Stomach (tissue), 9 donors: ENCODE measurements around the gene WNT3. TPM values are rescaled to one million over a fixed set of nuclear protein-coding genes. Genes with fewer than 3 reads are reported as not detected.

Source experiments
- DNase-seq, 2 donors: peaks; one replicate each; pipeline versions ENCODE4 v3.0.0 to v3.0.0-alpha.2; 2013 to 2019
- H3K27ac ChIP-seq, 5 donors: fragments of 200-600 bp in 4 of 5; sonication (generic) in 4 of 5; one replicate each; pipeline ENCODE4 v1.5.1; 2013 to 2019; ENCODE audit warnings: mild to moderate bottlenecking in 1 of 5, moderate library complexity in 1 of 5
- H3K27me3 ChIP-seq, 3 donors: fragments of 200-600 bp; sonication (generic); one replicate each; pipeline ENCODE4 v1.5.1; 2017 to 2019; ENCODE audit warnings: mixed run types in 1 of 3
- H3K36me3 ChIP-seq, 4 donors: fragments of 200-600 bp; sonication (generic); 1 replicate in 3 of 4; 2 replicates in 1 of 4; pipeline ENCODE4 v1.5.1; 2016 to 2019
- H3K4me1 ChIP-seq, 4 donors: fragments of 200-600 bp; sonication (generic); one replicate each; pipeline ENCODE4 v1.5.1; 2016 to 2019
- H3K4me3 ChIP-seq, 4 donors: fragments of 200-600 bp; sonication (generic) in 3 of 4; one replicate each; pipeline ENCODE4 v1.5.1; 2016 to 2019; ENCODE audit warnings: mild to moderate bottlenecking in 1 of 4
- H3K9me3 ChIP-seq, 4 donors: fragments of 200-600 bp; sonication (generic); one replicate each; pipeline ENCODE4 v1.5.1; 2016 to 2019
- EP300 ChIP-seq: sonication (generic); formaldehyde crosslinking; IDR thresholded peaks from one replicate; pipeline ENCODE4 v1.6.1; 2017; ENCODE audit warnings: antibody characterized with exemption
- POLR2A ChIP-seq, 4 donors: fragments of 450-650 bp; IDR thresholded peaks; one replicate each; pipeline ENCODE4 v1.6.1; 2016; ENCODE audit warnings: antibody characterized with exemption in 4 of 4, control low read depth in 2 of 4, mild to moderate bottlenecking in 1 of 4, moderate library complexity in 1 of 4
- POLR2AphosphoS5 ChIP-seq, 3 donors: sonication (generic); formaldehyde crosslinking; IDR thresholded peaks; one replicate each; pipeline ENCODE4 v1.6.1; 2016; ENCODE audit warnings: antibody characterized with exemption in 3 of 3
- WGBS, 5 donors: extraction: QIAGEN DNeasy Blood & Tissue Kit in 3 of 5; methylation state at CpG; one replicate each; pipeline versions ENCODE4 v1.1.5 to v1.1.7; 2013 to 2018; 5-methylcytosine and 5-hydroxymethylcytosine counted together
- intact Hi-C: fragments of 100-400 bp; cut with DNase I; formaldehyde crosslinking; loops from one replicate; pipeline ENCODE4 v1.15.1; 2023; ENCODE audit warnings: low total_unique reads
- polyA plus RNA-seq, 3 donors: library from polyadenylated mRNA; stranded (reverse); fragments of 200-250 nt; gene quantifications; one replicate each; pipeline ENCODE4 v1.2.3, GENCODE V29; 2013
- total RNA-seq, 5 donors: library from RNA; depleted of rRNA; stranded (reverse); fragments of >200 nt; gene quantifications; one replicate each; pipeline versions ENCODE4 v1.1.0 to v1.2.3, GENCODE V29; 2014 to 2016
- TF ChIP-seq, protein P1 (sequence below), 7 experiments: fragments of 450-650 bp in 4 of 7; fragments of 200-600 bp in 3 of 7; sonication (generic) in 3 of 7; IDR thresholded peaks; one replicate each; pipeline ENCODE4 v1.5.1; 2016 to 2019; ENCODE audit warnings: antibody characterized with exemption in 7 of 7, control low read depth in 2 of 7, mild to moderate bottlenecking in 1 of 7
- donor health status: healthy with polysubstance abuse.
- donor health status: Bipolar disorder and iron deficiency.
- donor health status: healthy.

WNT3 gene
- total and polyA plus RNA-seq, 8 donors: 0.14 to 0.73 (median 0.34) TPM; not detected in 2

- TF ChIP-seq, protein P1, sequence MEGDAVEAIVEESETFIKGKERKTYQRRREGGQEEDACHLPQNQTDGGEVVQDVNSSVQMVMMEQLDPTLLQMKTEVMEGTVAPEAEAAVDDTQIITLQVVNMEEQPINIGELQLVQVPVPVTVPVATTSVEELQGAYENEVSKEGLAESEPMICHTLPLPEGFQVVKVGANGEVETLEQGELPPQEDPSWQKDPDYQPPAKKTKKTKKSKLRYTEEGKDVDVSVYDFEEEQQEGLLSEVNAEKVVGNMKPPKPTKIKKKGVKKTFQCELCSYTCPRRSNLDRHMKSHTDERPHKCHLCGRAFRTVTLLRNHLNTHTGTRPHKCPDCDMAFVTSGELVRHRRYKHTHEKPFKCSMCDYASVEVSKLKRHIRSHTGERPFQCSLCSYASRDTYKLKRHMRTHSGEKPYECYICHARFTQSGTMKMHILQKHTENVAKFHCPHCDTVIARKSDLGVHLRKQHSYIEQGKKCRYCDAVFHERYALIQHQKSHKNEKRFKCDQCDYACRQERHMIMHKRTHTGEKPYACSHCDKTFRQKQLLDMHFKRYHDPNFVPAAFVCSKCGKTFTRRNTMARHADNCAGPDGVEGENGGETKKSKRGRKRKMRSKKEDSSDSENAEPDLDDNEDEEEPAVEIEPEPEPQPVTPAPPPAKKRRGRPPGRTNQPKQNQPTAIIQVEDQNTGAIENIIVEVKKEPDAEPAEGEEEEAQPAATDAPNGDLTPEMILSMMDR (IDR thresholded peaks at IDR 0.05): no peak
- TF ChIP-seq POLR2AphosphoS5 (IDR thresholded peaks at IDR 0.05): no peak
- no peak for TF ChIP-seq POLR2A (IDR thresholded peaks at IDR 0.05)
- no peak for TF ChIP-seq EP300
- H3K36me3 ChIP-seq: peaks cover 12 to 55% (median 48%) of the 10 kb centered on the region in 4 donors
- intact Hi-C loops: no loop called here
These were observed 100.5 kb downstream of the WNT3 start for GRCh38 chr17:46717999-46718398.

More at GRCh38 chr17:46717999-46718398, 100.5 kb downstream of the WNT3 start:
- H3K27me3 ChIP-seq: no peaks in the 10 kb centered on the region
- no peak overlapping the region for H3K27ac ChIP-seq
- H3K4me3 ChIP-seq: no peak overlapping the region
- WGBS, 5 donors: 84 to 92% (median 89%) methylated on average over 4 of the region's 4 CpGs
- H3K9me3 ChIP-seq: no peaks in the 10 kb centered on the region
- no peak for DNase-seq
- H3K4me1 ChIP-seq: peaks cover 0 to 9% (median 2%) of the 10 kb centered on the region in 4 donors

Other genes with a start within 250 kb of the WNT3 start
- 10 to 100 TPM in 4 of 5 donors, 1 to 10 TPM in 1; 4.9 to 27.2 (median 16.3) TPM for gene ARL17A, start 239.0 kb downstream of the WNT3 start, total RNA-seq
- 1 to 10 TPM; 1.8 to 5.5 (median 2.6) TPM for gene ARL17A, start 239.0 kb downstream of the WNT3 start, polyA plus RNA-seq
- 10 to 100 TPM in 4 of 5 donors, 1 to 10 TPM in 1; 7.0 to 75.2 (median 29.5) TPM for gene NSF, start 228.0 kb downstream of the WNT3 start, total RNA-seq
- gene NSF, start 228.0 kb downstream of the WNT3 start, polyA plus RNA-seq: 10 to 100 TPM in 2 of 3 donors, 1 to 10 TPM in 1; 7.6 to 18.0 (median 14.6) TPM
- gene WNT9B, start 32.9 kb upstream of the WNT3 start, total RNA-seq: not detected
- gene WNT9B, start 32.9 kb upstream of the WNT3 start, polyA plus RNA-seq: under 1 TPM in 1 of 3 donors, not detected in 2; 0.05 TPM
- 10 to 100 TPM; 25.0 to 84.0 (median 42.0) TPM for gene GOSR2, start 104.5 kb upstream of the WNT3 start, total RNA-seq
- 10 to 100 TPM; 15.3 to 24.1 (median 23.0) TPM for gene GOSR2, start 104.5 kb upstream of the WNT3 start, polyA plus RNA-seq
- gene RPRML, start 160.6 kb upstream of the WNT3 start, total RNA-seq: not detected
- 1 to 10 TPM in 1 of 3 donors, under 1 TPM in 2; 0.37 to 2.4 (median 0.40) TPM for gene RPRML, start 160.6 kb upstream of the WNT3 start, polyA plus RNA-seq